ENCODE measurements around the gene GAS6.
"Not testable (repeated sequence)": the region's sequence is repeated elsewhere in the genome, so short reads cannot be mapped to it uniquely, and the experiment has no call there.

Gene GAS6

GRCh38 chr13:113876346-113877148 is 12.7 kb upstream of the GAS6 start:
- Histone ChIP-seq H3K4me3 (ENCODE audit: low read depth, low read length) (no peak overlapping the region), H3K4me1 (ENCODE audit: control insufficient read depth, insufficient read depth, low read length) (no peaks in the 10 kb centered on the region), H3K9me3 (ENCODE audit: control insufficient read depth, insufficient read depth, low read length) (no peaks in the 10 kb centered on the region)

GRCh38 chr13:113875837-113876281 is 12.0 kb upstream of the GAS6 start:
- H3K4me3 ChIP-seq (ENCODE audit: low read depth, low read length): no peak overlapping the region
- H3K9ac ChIP-seq (ENCODE audit: low read depth, low read length): no peak overlapping the region
- no peaks in the 10 kb centered on the region for H3K9me3 ChIP-seq (ENCODE audit: control insufficient read depth, insufficient read depth, low read length)
- no peaks in the 10 kb centered on the region for H3K4me1 ChIP-seq (ENCODE audit: control insufficient read depth, insufficient read depth, low read length)
- no peaks in the 10 kb centered on the region for H3K27me3 ChIP-seq (ENCODE audit: control insufficient read depth, insufficient read depth, low read length)
- H3K36me3 ChIP-seq (ENCODE audit: control insufficient read depth, insufficient read depth, low read length): no peaks in the 10 kb centered on the region

More at GRCh38 chr13:113876346-113877148, 12.7 kb upstream of the GAS6 start:
- no peaks in the 10 kb centered on the region for H3K36me3 ChIP-seq (ENCODE audit: control insufficient read depth, insufficient read depth, low read length)
- H3K9ac ChIP-seq (ENCODE audit: low read depth, low read length): no peak overlapping the region
- H3K27me3 ChIP-seq (ENCODE audit: control insufficient read depth, insufficient read depth, low read length): no peaks in the 10 kb centered on the region

GRCh38 chr13:113875429-113875815 is 11.5 kb upstream of the GAS6 start:
- no peak overlapping the region for H3K9ac ChIP-seq (ENCODE audit: low read depth, low read length)
- no peak overlapping the region for H3K4me3 ChIP-seq (ENCODE audit: low read depth, low read length)
- no peaks in the 10 kb centered on the region for H3K36me3 ChIP-seq (ENCODE audit: control insufficient read depth, insufficient read depth, low read length)
- H3K4me1 ChIP-seq (ENCODE audit: control insufficient read depth, insufficient read depth, low read length): no peaks in the 10 kb centered on the region
- no peaks in the 10 kb centered on the region for H3K27me3 ChIP-seq (ENCODE audit: control insufficient read depth, insufficient read depth, low read length)
- no peaks in the 10 kb centered on the region for H3K9me3 ChIP-seq (ENCODE audit: control insufficient read depth, insufficient read depth, low read length)

GRCh38 chr13:113874579-113875428 is 10.9 kb upstream of the GAS6 start:
- H3K4me1 ChIP-seq (ENCODE audit: control insufficient read depth, insufficient read depth, low read length): no peaks in the 10 kb centered on the region
- H3K36me3 ChIP-seq (ENCODE audit: control insufficient read depth, insufficient read depth, low read length): no peaks in the 10 kb centered on the region
- H3K27me3 ChIP-seq (ENCODE audit: control insufficient read depth, insufficient read depth, low read length): no peaks in the 10 kb centered on the region
- H3K4me3 ChIP-seq (ENCODE audit: low read depth, low read length): no peak overlapping the region
- no peaks in the 10 kb centered on the region for H3K9me3 ChIP-seq (ENCODE audit: control insufficient read depth, insufficient read depth, low read length)
- no peak overlapping the region for H3K9ac ChIP-seq (ENCODE audit: low read depth, low read length)

- no peaks in the 10 kb centered on the region for H3K4me1 ChIP-seq (ENCODE audit: control insufficient read depth, insufficient read depth, low read length)
- no peaks in the 10 kb centered on the region for H3K36me3 ChIP-seq (ENCODE audit: control insufficient read depth, insufficient read depth, low read length)
- no peaks in the 10 kb centered on the region for H3K27me3 ChIP-seq (ENCODE audit: control insufficient read depth, insufficient read depth, low read length)
- no peak overlapping the region for H3K9ac ChIP-seq (ENCODE audit: low read depth, low read length)
- no peak overlapping the region for H3K4me3 ChIP-seq (ENCODE audit: low read depth, low read length)
- no peaks in the 10 kb centered on the region for H3K9me3 ChIP-seq (ENCODE audit: control insufficient read depth, insufficient read depth, low read length)
Observed at GRCh38 chr13:113874177-113874576, 10.3 kb upstream of the GAS6 start.

- H3K27me3 ChIP-seq (ENCODE audit: control insufficient read depth, insufficient read depth, low read length): peaks cover 18% of the 10 kb centered on the region
- no peaks in the 10 kb centered on the region for H3K36me3 ChIP-seq (ENCODE audit: control insufficient read depth, insufficient read depth, low read length)
- no peak overlapping the region for H3K4me3 ChIP-seq (ENCODE audit: low read depth, low read length)
- H3K9ac ChIP-seq (ENCODE audit: low read depth, low read length): no peak overlapping the region
- no peaks in the 10 kb centered on the region for H3K4me1 ChIP-seq (ENCODE audit: control insufficient read depth, insufficient read depth, low read length)
- no peaks in the 10 kb centered on the region for H3K9me3 ChIP-seq (ENCODE audit: control insufficient read depth, insufficient read depth, low read length)
Observed at GRCh38 chr13:113869263-113869662, 5.4 kb upstream of the GAS6 start.

- H3K4me3 ChIP-seq (ENCODE audit: low read depth, low read length); H3K9me3 ChIP-seq (ENCODE audit: control insufficient read depth, insufficient read depth, low read length); H3K9ac ChIP-seq (ENCODE audit: low read depth, low read length); H3K4me1 ChIP-seq (ENCODE audit: control insufficient read depth, insufficient read depth, low read length); H3K36me3 ChIP-seq (ENCODE audit: control insufficient read depth, insufficient read depth, low read length): not testable (repeated sequence)
- peaks cover 21% of the 10 kb centered on the region for H3K27me3 ChIP-seq (ENCODE audit: control insufficient read depth, insufficient read depth, low read length)
Observed at GRCh38 chr13:113867913-113868312, 4.0 kb upstream of the GAS6 start.

- no peaks in the 10 kb centered on the region for H3K9me3 ChIP-seq (ENCODE audit: control insufficient read depth, insufficient read depth, low read length)
- H3K4me3 ChIP-seq (ENCODE audit: low read depth, low read length): no peak overlapping the region
- H3K4me1 ChIP-seq (ENCODE audit: control insufficient read depth, insufficient read depth, low read length): peaks cover 7% of the 10 kb centered on the region
- no peaks in the 10 kb centered on the region for H3K36me3 ChIP-seq (ENCODE audit: control insufficient read depth, insufficient read depth, low read length)
- H3K27me3 ChIP-seq (ENCODE audit: control insufficient read depth, insufficient read depth, low read length): peaks cover 23% of the 10 kb centered on the region
- H3K9ac ChIP-seq (ENCODE audit: low read depth, low read length): no peak overlapping the region
Observed at GRCh38 chr13:113865427-113865826, 1.6 kb upstream of the GAS6 start.

GRCh38 chr13:113864273-113864890 is 506 bp upstream of the GAS6 start:
- Histone ChIP-seq H3K36me3 (ENCODE audit: control insufficient read depth, insufficient read depth, low read length) (no peaks in the 10 kb centered on the region), H3K9ac (ENCODE audit: low read depth, low read length) (no peak overlapping the region), H3K4me3 (ENCODE audit: low read depth, low read length) (peak overlapping the region; percentile 40)

GRCh38 chr13:113862931-113863523 is 849 bp downstream of the GAS6 start:
- peaks cover 16% of the 10 kb centered on the region for H3K4me1 ChIP-seq (ENCODE audit: control insufficient read depth, insufficient read depth, low read length)
- no peaks in the 10 kb centered on the region for H3K36me3 ChIP-seq (ENCODE audit: control insufficient read depth, insufficient read depth, low read length)
- H3K27me3 ChIP-seq (ENCODE audit: control insufficient read depth, insufficient read depth, low read length): peaks cover 23% of the 10 kb centered on the region
- peak overlapping the region; percentile 56 for H3K4me3 ChIP-seq (ENCODE audit: low read depth, low read length)
- no peaks in the 10 kb centered on the region for H3K9me3 ChIP-seq (ENCODE audit: control insufficient read depth, insufficient read depth, low read length)
- H3K9ac ChIP-seq (ENCODE audit: low read depth, low read length): no peak overlapping the region

More at GRCh38 chr13:113864273-113864890, 506 bp upstream of the GAS6 start:
- H3K9me3 ChIP-seq (ENCODE audit: control insufficient read depth, insufficient read depth, low read length): no peaks in the 10 kb centered on the region
- peaks cover 15% of the 10 kb centered on the region for H3K4me1 ChIP-seq (ENCODE audit: control insufficient read depth, insufficient read depth, low read length)
- H3K27me3 ChIP-seq (ENCODE audit: control insufficient read depth, insufficient read depth, low read length): peaks cover 23% of the 10 kb centered on the region

GRCh38 chr13:113862191-113862930 is 1.5 kb downstream of the GAS6 start:
- Histone ChIP-seq H3K27me3 (ENCODE audit: control insufficient read depth, insufficient read depth, low read length) (peaks cover 23% of the 10 kb centered on the region), H3K4me1 (ENCODE audit: control insufficient read depth, insufficient read depth, low read length) (peaks cover 16% of the 10 kb centered on the region), H3K9ac (ENCODE audit: low read depth, low read length) (no peak overlapping the region), H3K9me3 (ENCODE audit: control insufficient read depth, insufficient read depth, low read length) (no peaks in the 10 kb centered on the region), H3K4me3 (ENCODE audit: low read depth, low read length) (peak overlapping the region; percentile 56), H3K36me3 (ENCODE audit: control insufficient read depth, insufficient read depth, low read length) (no peaks in the 10 kb centered on the region)
